Measurements from ENCODE around the gene ZDHHC23.

Gene ZDHHC23

GRCh38 chr3:114011059-114011797, 63.4 kb downstream of the ZDHHC23 start:
- no peak for DNase-seq (ENCODE audit: low read depth)

Data from GM04503 (cell line).